ENCODE results near the gene RXRG.

Gene RXRG

GRCh38 chr1:165455111-165455510 lies 10.2 kb upstream of the RXRG start:
- Histone ChIP-seq H3K27me3 (ENCODE audit: control insufficient read depth, low read length) (peaks cover 6% of the 10 kb centered on the region), H3K4me1 (ENCODE audit: control insufficient read depth, low read length) (no peaks in the 10 kb centered on the region)

DNA sequence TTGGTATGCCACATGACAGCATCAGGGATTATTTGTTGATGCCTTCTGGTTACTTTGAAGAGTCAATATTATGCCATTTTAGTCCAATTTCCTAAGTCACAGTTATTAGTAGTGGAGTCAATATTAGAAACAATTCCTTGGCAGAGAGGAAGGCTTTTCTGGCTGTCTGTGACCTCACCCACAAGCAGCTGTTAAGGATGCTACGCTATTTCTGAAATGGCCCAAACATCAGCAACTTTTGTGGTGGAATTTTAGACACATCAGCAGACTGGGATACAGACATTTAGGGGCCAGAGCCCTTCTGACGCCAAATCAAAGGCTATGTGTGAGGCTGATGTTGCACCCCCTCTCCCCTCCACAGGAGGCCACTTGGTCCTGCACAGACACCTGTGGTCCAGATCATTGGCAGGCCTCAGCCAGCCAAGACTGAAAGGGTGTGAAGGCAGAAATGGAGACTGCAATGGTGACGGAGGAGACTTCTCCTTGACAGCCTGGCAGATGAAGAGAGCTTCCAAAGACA lies 9.2 kb upstream of the RXRG start:
- H3K4me1 ChIP-seq (ENCODE audit: control insufficient read depth, low read length): no peaks in the 10 kb centered on the region
- TF ChIP-seq EZH2phosphoT487 (IDR thresholded peaks at IDR 0.05; ENCODE audit: borderline replicate concordance, low read length): no peak
- no peak for TF ChIP-seq CTCF (IDR thresholded peaks at IDR 0.05; ENCODE audit: low read depth, low read length, poor library complexity, severe bottlenecking)
- H3K36me3 ChIP-seq (ENCODE audit: control insufficient read depth, low read length): no peaks in the 10 kb centered on the region
- H3K4me3 ChIP-seq (ENCODE audit: low read length): no peak overlapping the region
- no peaks in the 10 kb centered on the region for H3K79me2 ChIP-seq (ENCODE audit: control insufficient read depth, low read length)
- H3K9me2 ChIP-seq (replicated peaks; ENCODE audit: control insufficient read depth, low read length): no peaks in the 10 kb centered on the region
- H4K20me1 ChIP-seq (ENCODE audit: control insufficient read depth, insufficient read depth, low read depth, low read length): no peaks in the 10 kb centered on the region
- H3K4me2 ChIP-seq (ENCODE audit: low read length): no peak overlapping the region
- no peak overlapping the region for H3K27ac ChIP-seq (ENCODE audit: low read depth, low read length)
- H3K9me3 ChIP-seq (ENCODE audit: control insufficient read depth, insufficient read depth, low read length): no peaks in the 10 kb centered on the region
- H3F3A ChIP-seq (ENCODE audit: control insufficient read depth, insufficient read depth): no peaks in the 10 kb centered on the region
- peaks cover 8% of the 10 kb centered on the region for H3K27me3 ChIP-seq (ENCODE audit: control insufficient read depth, low read length)

More at GRCh38 chr1:165455111-165455510, 10.2 kb upstream of the RXRG start:
- no peak overlapping the region for H3K4me2 ChIP-seq (ENCODE audit: low read length)
- H3K9me3 ChIP-seq (ENCODE audit: control insufficient read depth, insufficient read depth, low read length): no peaks in the 10 kb centered on the region
- H3F3A ChIP-seq (ENCODE audit: control insufficient read depth, insufficient read depth): no peaks in the 10 kb centered on the region
- no peaks in the 10 kb centered on the region for H3K36me3 ChIP-seq (ENCODE audit: control insufficient read depth, low read length)
- no peak overlapping the region for H3K27ac ChIP-seq (ENCODE audit: low read depth, low read length)
- H3K4me3 ChIP-seq (ENCODE audit: low read length): no peak overlapping the region
- no peaks in the 10 kb centered on the region for H3K79me2 ChIP-seq (ENCODE audit: control insufficient read depth, low read length)
- TF ChIP-seq CTCF (IDR thresholded peaks at IDR 0.05; ENCODE audit: low read depth, low read length, poor library complexity, severe bottlenecking) (no peak), EZH2phosphoT487 (IDR thresholded peaks at IDR 0.05; ENCODE audit: borderline replicate concordance, low read length) (no peak)
- H4K20me1 ChIP-seq (ENCODE audit: control insufficient read depth, insufficient read depth, low read depth, low read length): no peaks in the 10 kb centered on the region
- no peaks in the 10 kb centered on the region for H3K9me2 ChIP-seq (replicated peaks; ENCODE audit: control insufficient read depth, low read length)

DNA sequence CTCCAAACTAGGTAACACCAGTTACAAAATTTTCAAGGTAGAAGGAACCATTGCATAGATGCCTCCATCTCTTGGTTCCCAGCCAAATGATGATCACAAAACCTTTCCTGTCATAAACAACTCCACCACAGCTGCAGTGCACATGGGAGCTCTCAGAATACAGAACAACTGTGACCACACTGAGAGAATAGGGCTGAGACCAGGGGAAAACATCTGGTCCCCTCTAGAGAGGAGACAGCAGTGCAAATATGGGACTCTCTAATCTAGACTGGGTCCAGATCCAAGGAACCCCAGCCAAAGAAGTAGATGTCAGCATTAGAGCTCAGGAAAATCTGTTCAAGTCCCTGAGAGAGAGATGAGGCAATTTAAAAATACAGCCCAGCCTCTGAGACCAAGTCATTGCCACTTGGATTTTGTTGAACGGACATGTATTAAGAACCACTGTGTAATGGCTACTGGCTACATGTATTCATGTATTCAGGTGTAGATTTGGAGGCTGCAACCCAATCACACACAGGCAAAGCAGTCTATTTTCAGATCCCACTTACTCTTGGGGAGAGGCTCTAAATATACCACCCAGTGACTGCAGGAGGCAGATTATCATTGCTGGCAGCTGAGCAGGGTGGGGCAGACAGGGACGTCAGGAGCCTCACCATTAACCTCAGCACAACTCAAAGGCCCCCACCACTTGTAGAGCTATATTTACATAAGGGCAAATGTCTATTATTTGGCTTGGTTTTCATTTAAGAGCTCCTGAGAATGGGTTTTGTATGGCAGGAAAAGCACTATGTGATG lies 7.6 kb upstream of the RXRG start:
- Histone ChIP-seq H3K4me3 (ENCODE audit: low read length) (no peak overlapping the region), H4K20me1 (ENCODE audit: control insufficient read depth, insufficient read depth, low read depth, low read length) (no peaks in the 10 kb centered on the region), H3K27me3 (ENCODE audit: control insufficient read depth, low read length) (peaks cover 12% of the 10 kb centered on the region), H3K9me3 (ENCODE audit: control insufficient read depth, insufficient read depth, low read length) (no peaks in the 10 kb centered on the region), H3K4me2 (ENCODE audit: low read length) (no peak overlapping the region), H3K79me2 (ENCODE audit: control insufficient read depth, low read length) (no peaks in the 10 kb centered on the region), H3K9me2 (replicated peaks; ENCODE audit: control insufficient read depth, low read length) (no peaks in the 10 kb centered on the region), H3F3A (ENCODE audit: control insufficient read depth, insufficient read depth) (no peaks in the 10 kb centered on the region), H3K27ac (ENCODE audit: low read depth, low read length) (no peak overlapping the region), H3K36me3 (ENCODE audit: control insufficient read depth, low read length) (no peaks in the 10 kb centered on the region), H3K4me1 (ENCODE audit: control insufficient read depth, low read length) (no peaks in the 10 kb centered on the region)
- TF ChIP-seq EZH2phosphoT487 (IDR thresholded peaks at IDR 0.05; ENCODE audit: borderline replicate concordance, low read length): no peak

GRCh38 chr1:165451691-165452090 lies 6.8 kb upstream of the RXRG start:
- Histone ChIP-seq H4K20me1 (ENCODE audit: control insufficient read depth, insufficient read depth, low read depth, low read length) (no peaks in the 10 kb centered on the region), H3K36me3 (ENCODE audit: control insufficient read depth, low read length) (no peaks in the 10 kb centered on the region), H3K79me2 (ENCODE audit: control insufficient read depth, low read length) (no peaks in the 10 kb centered on the region), H3K4me2 (ENCODE audit: low read length) (no peak overlapping the region), H3K27me3 (ENCODE audit: control insufficient read depth, low read length) (peaks cover 12% of the 10 kb centered on the region), H3K9me3 (ENCODE audit: control insufficient read depth, insufficient read depth, low read length) (no peaks in the 10 kb centered on the region), H3K4me3 (ENCODE audit: low read length) (no peak overlapping the region), H3K27ac (ENCODE audit: low read depth, low read length) (no peak overlapping the region), H3F3A (ENCODE audit: control insufficient read depth, insufficient read depth) (no peaks in the 10 kb centered on the region), H3K4me1 (ENCODE audit: control insufficient read depth, low read length) (no peaks in the 10 kb centered on the region), H3K9me2 (replicated peaks; ENCODE audit: control insufficient read depth, low read length) (no peaks in the 10 kb centered on the region)
- TF ChIP-seq CTCF (IDR thresholded peaks at IDR 0.05; ENCODE audit: low read depth, low read length, poor library complexity, severe bottlenecking) (no peak), EZH2phosphoT487 (IDR thresholded peaks at IDR 0.05; ENCODE audit: borderline replicate concordance, low read length) (no peak)
